Common myeloid progenitor, CD34-positive (primary cell): ENCODE data around the gene VSNL1.

Experiments used
- CTCF ChIA-PET: fragments of 350-600 bp; sonication (Branson Sonifier 250); formaldehyde crosslinking; loops from one replicate; lab custom pipeline; 2021; ENCODE audit warnings: antibody characterized with exemption; lab: Charles Lee
- POLR2A ChIA-PET: fragments of 350-600 bp; sonication (Branson Sonifier 250); formaldehyde crosslinking; loops from one replicate; lab custom pipeline; 2021; ENCODE audit warnings: antibody characterized with exemption; lab: Charles Lee
- DNase-seq, 3 donors: peaks; one replicate each; pipeline versions ENCODE4 v3.0.0 to v3.0.0-alpha.2; 2013
- H3K27ac ChIP-seq, 2 experiments: 1 replicate in 1 of 2; 2 replicates in 1 of 2; pipeline ENCODE4 v1.7.0; 2013; ENCODE audit warnings: inconsistent platforms in 2 of 2, low read length in 2 of 2, mild to moderate bottlenecking in 2 of 2, low read depth in 1 of 2, moderate library complexity in 1 of 2; ENCODE audit not compliant: severe bottlenecking in 2 of 2, insufficient read depth in 1 of 2, poor library complexity in 1 of 2
- H3K27me3 ChIP-seq, 5 experiments: replicated peaks in 2 of 5; 1 replicate in 3 of 5; 2 replicates in 2 of 5; pipeline versions ENCODE4 v1.6.1 to v1.7.0; 2013; ENCODE audit warnings: low read length in 4 of 5, mild to moderate bottlenecking in 2 of 5, moderate library complexity in 2 of 5, inconsistent platforms in 1 of 5; ENCODE audit not compliant: insufficient read depth in 5 of 5, control insufficient read depth in 4 of 5
- H3K36me3 ChIP-seq, 4 experiments: 1 replicate in 2 of 4; 2 replicates in 2 of 4; pipeline versions ENCODE4 v1.6.1 to v1.7.0; 2013; ENCODE audit warnings: low read length in 3 of 4, control low read depth in 1 of 4, mild to moderate bottlenecking in 1 of 4; ENCODE audit not compliant: control insufficient read depth in 4 of 4, insufficient read depth in 4 of 4
- H3K4me1 ChIP-seq, 4 experiments: 1 replicate in 3 of 4; 2 replicates in 1 of 4; pipeline versions ENCODE4 v1.6.1 to v1.7.1; 2013; ENCODE audit warnings: low read length in 3 of 4, mild to moderate bottlenecking in 3 of 4, control low read depth in 1 of 4, inconsistent platforms in 1 of 4, moderate library complexity in 1 of 4; ENCODE audit not compliant: control insufficient read depth in 4 of 4, insufficient read depth in 4 of 4; ENCODE audit errors: control extremely low read depth in 1 of 4
- H3K4me3 ChIP-seq, 7 experiments: 1 replicate in 4 of 7; 2 replicates in 3 of 7; pipeline versions ENCODE4 v1.5.1 to v1.7.0; 2013; ENCODE audit warnings: mild to moderate bottlenecking in 7 of 7, low read length in 6 of 7, moderate library complexity in 6 of 7, inconsistent platforms in 2 of 7, low read depth in 2 of 7, control low read depth in 1 of 7; ENCODE audit not compliant: insufficient read depth in 4 of 7, control insufficient read depth in 1 of 7; ENCODE audit errors: extremely low read depth in 1 of 7
- H3K9me3 ChIP-seq, 5 experiments: 1 replicate in 4 of 5; 2 replicates in 1 of 5; pipeline versions ENCODE4 v1.6.1 to v1.7.1; 2013; ENCODE audit warnings: low read length in 4 of 5, mild to moderate bottlenecking in 2 of 5, inconsistent platforms in 1 of 5, low read depth in 1 of 5, moderate library complexity in 1 of 5; ENCODE audit not compliant: control insufficient read depth in 4 of 5, insufficient read depth in 2 of 5; ENCODE audit errors: control extremely low read depth in 1 of 5
- WGBS: methylation state at CpG from one replicate; pipeline ENCODE4 v1.1.5; 2013; ENCODE audit not compliant: insufficient coverage; 5-methylcytosine and 5-hydroxymethylcytosine counted together

Gene VSNL1

DNA sequence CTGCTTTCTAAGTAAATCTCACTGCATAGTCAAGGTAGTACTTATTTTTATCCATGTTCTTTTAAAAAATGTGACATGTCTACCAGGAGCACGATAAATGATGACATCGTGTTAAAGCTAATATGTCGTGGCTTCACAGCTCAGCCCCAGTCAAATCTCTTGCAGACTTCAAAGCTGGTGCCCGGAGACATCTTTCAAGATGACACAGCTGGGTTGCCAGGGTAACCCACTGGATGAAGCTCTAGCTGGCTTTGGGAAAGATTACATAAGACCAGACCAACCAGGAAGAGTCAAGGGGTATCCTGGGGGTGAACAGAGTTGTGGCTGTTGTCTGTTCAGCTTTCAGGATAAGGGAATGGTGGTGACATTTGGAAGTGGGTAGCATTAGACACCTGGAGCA is 67.8 kb downstream of the VSNL1 start:
- Histone ChIP-seq H3K9me3 (no peaks in the 10 kb centered on the region), H3K4me3 (no peak overlapping the region), H3K27ac (no peak overlapping the region), H3K4me1 (no peaks in the 10 kb centered on the region), H3K36me3 (no peaks in the 10 kb centered on the region), H3K27me3 (peaks cover 0 to 4% (median 0%) of the 10 kb centered on the region in 5 experiments)
- 87% methylated on average over 4 of the region's 4 CpGs for WGBS
- ChIA-PET CTCF (no interaction called here), POLR2A (no interaction called here)
- DNase-seq, result no peak

DNA sequence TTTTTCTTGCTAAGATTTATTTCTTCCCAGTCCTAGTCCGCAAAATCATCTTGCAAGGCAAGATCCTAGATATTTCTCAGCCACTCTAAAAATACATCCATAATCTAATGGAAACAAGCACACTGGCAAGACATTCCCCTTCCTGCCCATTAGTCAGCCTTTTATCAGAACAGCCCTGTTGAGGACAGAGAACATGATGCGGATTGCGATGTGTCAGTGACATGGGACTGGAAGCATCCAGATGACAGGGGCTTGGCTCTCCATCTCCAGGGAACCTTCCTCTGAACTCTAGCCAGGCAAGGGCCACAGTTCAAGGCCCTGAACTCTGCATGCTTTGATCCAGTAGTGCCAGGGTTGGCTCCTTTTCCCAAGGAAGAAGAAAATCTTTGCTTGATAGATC is 70.0 kb downstream of the VSNL1 start:
- Histone ChIP-seq H3K9me3 (no peaks in the 10 kb centered on the region), H3K4me3 (no peak overlapping the region), H3K4me1 (no peaks in the 10 kb centered on the region), H3K36me3 (no peaks in the 10 kb centered on the region), H3K27me3 (peaks cover 0 to 3% (median 0%) of the 10 kb centered on the region in 5 experiments), H3K27ac (no peak overlapping the region)
- WGBS, result 11% methylated on average over 3 of the region's 3 CpGs
- ChIA-PET POLR2A (no interaction called here), CTCF (no interaction called here)
- DNase-seq, result peak in 1 of 3 donors; percentile 11

DNA sequence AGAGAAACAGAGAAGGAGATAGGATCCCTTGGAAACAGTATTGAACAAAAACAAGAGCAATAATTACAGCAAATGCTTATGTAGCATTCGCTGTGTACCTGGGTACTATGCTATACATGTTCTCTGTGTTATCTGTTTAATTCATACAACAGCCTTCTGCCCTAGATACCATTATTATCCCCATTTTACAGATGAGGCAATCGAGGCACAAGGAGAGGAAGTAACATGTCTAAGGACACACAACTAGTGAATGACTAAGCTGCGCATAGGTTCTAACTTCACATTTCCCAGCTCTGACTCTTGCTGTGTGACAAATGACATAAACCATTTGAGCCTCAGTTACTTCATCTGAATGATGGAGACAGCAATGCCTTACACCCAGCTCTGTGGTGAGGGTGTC is 70.5 kb downstream of the VSNL1 start:
- DNase-seq, result no peak
- no peaks in the 10 kb centered on the region for H3K36me3 ChIP-seq
- peaks cover 0 to 1% (median 0%) of the 10 kb centered on the region in 5 experiments for H3K27me3 ChIP-seq
- H3K9me3 ChIP-seq, result no peaks in the 10 kb centered on the region
- no peak overlapping the region for H3K27ac ChIP-seq
- H3K4me3 ChIP-seq, result no peak overlapping the region
- WGBS, result 100% methylated on average over 2 of the region's 3 CpGs
- POLR2A ChIA-PET, result no interaction called here
- H3K4me1 ChIP-seq, result no peaks in the 10 kb centered on the region
- CTCF ChIA-PET, result interaction anchor here (0.6 kb wide), 1 partner anchor 1976 kb away, joined by 3 read pairs; no protein-coding TSS in a partner anchor

DNA sequence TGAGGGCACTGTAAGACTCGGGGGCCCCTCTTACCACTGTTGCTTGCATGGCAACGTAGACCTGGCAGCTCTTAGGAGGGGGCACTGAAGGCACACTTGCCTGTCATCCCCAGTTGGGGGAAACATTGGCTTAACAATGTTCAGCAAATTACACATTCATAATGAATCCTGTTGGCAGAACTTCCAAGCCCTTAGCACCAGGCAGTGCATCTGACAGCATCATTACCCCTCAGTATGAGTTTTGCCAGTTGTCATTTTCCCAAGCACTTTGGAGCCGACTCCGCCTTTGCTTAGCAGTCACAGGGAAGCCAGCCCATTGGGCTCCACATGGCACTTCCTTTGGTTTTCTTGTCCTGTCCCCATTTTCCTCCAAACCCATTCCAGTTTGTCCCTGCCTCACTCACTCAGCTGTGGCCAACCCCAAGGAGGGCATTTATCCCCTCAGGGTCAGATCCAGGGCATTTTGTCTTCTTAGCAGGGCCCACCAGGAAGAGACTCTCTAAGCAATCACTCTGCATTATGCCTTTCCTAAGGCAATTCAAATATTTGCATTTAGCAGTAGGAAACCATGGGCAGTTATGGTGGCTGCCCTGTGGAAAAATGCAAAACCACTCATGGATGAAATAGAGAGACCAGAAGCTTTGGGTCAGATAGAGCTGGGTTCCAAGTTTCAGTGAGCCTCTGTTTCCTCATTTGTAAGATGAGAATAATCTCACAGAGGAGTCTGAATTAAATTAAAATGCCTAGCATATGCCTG is 73.9 kb downstream of the VSNL1 start:
- CTCF ChIA-PET, result interaction anchor here (0.9 kb wide), 1 partner anchor 10 kb away, joined by 4 read pairs; no protein-coding TSS in a partner anchor
- no peaks in the 10 kb centered on the region for H3K9me3 ChIP-seq
- WGBS, result 91% methylated on average over 4 of the region's 4 CpGs
- no peak for DNase-seq
- H3K27me3 ChIP-seq, result peaks cover 0 to 4% (median 0%) of the 10 kb centered on the region in 5 experiments
- H3K4me1 ChIP-seq, result no peaks in the 10 kb centered on the region
- H3K4me3 ChIP-seq, result no peak overlapping the region
- H3K36me3 ChIP-seq, result no peaks in the 10 kb centered on the region
- H3K27ac ChIP-seq, result no peak overlapping the region
- POLR2A ChIA-PET, result no interaction called here

DNA sequence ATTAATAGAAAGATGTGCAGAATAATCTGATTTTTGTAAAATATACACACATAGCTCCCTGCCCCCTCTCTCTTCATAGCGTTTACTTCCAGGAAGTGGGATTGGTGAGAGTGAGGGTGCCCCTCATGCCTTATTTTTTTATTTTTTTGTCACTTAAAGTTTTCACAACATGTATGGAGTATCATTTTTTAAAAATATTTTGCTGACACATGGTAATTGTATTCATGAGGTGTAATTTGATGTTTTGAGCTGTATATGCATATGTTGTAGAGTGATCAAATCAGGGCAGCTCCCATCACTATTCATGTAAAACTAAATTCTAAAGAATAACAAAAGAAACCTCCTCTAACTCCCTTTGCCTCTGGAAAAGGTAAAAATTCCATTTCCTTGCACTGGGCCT is 74.7 kb downstream of the VSNL1 start:
- H3K36me3 ChIP-seq, result no peaks in the 10 kb centered on the region
- no peak overlapping the region for H3K27ac ChIP-seq
- ChIA-PET POLR2A (no interaction called here), CTCF (no interaction called here)
- WGBS, result no CpG with 5 or more reads among the region's 1 CpG
- H3K4me3 ChIP-seq, result no peak overlapping the region
- DNase-seq, result no peak
- no peaks in the 10 kb centered on the region for H3K9me3 ChIP-seq
- peaks cover 0 to 5% (median 0%) of the 10 kb centered on the region in 5 experiments for H3K27me3 ChIP-seq
- H3K4me1 ChIP-seq, result no peaks in the 10 kb centered on the region

DNA sequence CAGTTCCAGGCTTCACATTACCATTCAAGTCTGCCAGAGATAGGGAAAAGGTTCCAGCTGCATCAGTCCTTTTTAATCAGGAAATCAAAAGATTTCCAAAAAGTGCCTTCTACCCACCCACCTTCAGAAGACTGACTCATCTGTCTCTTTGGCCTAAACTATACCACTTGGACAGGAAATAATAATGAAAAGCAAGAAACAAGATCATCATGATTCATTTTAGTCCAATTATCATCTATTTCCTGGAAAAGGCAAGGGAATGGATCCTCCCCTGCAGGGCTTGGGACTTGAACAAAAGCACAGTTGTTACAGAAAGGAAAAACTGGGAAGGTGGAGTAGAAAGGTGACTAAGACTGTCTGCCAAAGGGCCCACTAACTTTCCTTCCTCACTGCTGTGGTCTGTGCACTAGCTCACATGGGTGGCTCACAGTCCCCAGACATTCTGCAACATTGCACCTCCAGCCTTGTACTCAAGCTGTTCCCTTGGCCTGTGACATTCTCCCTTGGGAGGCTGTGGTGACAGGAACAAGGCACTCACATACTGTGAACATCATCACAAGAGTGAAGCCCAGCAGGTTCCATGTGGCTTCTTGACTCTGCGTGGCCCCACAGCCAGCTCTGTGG is 75.3 kb downstream of the VSNL1 start:
- CTCF ChIA-PET, result no interaction called here
- Histone ChIP-seq H3K27ac (no peak overlapping the region), H3K9me3 (no peaks in the 10 kb centered on the region), H3K36me3 (no peaks in the 10 kb centered on the region), H3K27me3 (peaks cover 0 to 7% (median 0%) of the 10 kb centered on the region in 5 experiments), H3K4me1 (no peaks in the 10 kb centered on the region), H3K4me3 (no peak overlapping the region)
- WGBS, result 100% methylated on average over 1 of the region's 1 CpG
- DNase-seq, result no peak
- POLR2A ChIA-PET, result interaction anchor here (0.6 kb wide), 1 partner anchor 1035 kb away, joined by 8 read pairs; no protein-coding TSS in a partner anchor

DNA sequence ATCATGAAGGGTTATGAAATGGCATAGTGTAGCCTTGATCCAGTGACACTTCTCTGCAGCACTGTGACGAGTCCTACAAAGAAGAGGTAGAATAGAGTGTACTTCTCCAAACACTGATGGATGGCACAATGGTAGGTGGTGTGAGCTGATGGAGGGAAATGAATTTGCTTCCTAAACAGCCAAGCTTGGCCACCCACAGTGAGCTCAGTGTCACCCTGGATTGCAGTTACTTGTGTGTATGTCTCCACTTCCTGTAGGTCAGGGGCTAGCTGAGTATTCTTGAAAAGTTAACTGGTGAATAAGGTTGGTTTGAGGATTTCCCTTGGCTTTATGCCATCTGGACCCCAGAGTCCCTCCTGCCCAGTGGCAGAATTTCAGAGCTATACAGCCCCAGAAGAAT is 75.9 kb downstream of the VSNL1 start:
- H3K27ac ChIP-seq, result no peak overlapping the region
- WGBS, result 83% methylated on average over 1 of the region's 1 CpG
- POLR2A ChIA-PET, result interaction anchor here (0.6 kb wide), 1 partner anchor 1035 kb away, joined by 8 read pairs; no protein-coding TSS in a partner anchor
- no peaks in the 10 kb centered on the region for H3K9me3 ChIP-seq
- H3K27me3 ChIP-seq, result peaks cover 0 to 7% (median 0%) of the 10 kb centered on the region in 5 experiments
- H3K4me1 ChIP-seq, result no peaks in the 10 kb centered on the region
- no peaks in the 10 kb centered on the region for H3K36me3 ChIP-seq
- H3K4me3 ChIP-seq, result no peak overlapping the region
- DNase-seq, result no peak
- CTCF ChIA-PET, result no interaction called here
